GM10266 (cell line): ENCODE results near the gene CHFR.
"Not testable (repeated sequence)": the region's sequence is repeated elsewhere in the genome, so short reads cannot be mapped to it uniquely, and the experiment has no call there.

Experiments
- DNase-seq: peaks from one replicate; pipeline ENCODE4 v3.0.0; 2012; ENCODE audit errors: extremely low spot score
- CTCF ChIP-seq: IDR thresholded peaks from 2 replicates; pipeline ENCODE4 v1.5.1; 2012; ENCODE audit warnings: mild to moderate bottlenecking, low read depth; ENCODE audit not compliant: control insufficient read depth, insufficient read depth; ENCODE audit errors: missing control alignments

CHFR gene

GRCh38 chr12:132872975-132873421 lies 14.4 kb downstream of the CHFR start:
- TF ChIP-seq CTCF, result no peak
- DNase-seq, result no peak

DNA sequence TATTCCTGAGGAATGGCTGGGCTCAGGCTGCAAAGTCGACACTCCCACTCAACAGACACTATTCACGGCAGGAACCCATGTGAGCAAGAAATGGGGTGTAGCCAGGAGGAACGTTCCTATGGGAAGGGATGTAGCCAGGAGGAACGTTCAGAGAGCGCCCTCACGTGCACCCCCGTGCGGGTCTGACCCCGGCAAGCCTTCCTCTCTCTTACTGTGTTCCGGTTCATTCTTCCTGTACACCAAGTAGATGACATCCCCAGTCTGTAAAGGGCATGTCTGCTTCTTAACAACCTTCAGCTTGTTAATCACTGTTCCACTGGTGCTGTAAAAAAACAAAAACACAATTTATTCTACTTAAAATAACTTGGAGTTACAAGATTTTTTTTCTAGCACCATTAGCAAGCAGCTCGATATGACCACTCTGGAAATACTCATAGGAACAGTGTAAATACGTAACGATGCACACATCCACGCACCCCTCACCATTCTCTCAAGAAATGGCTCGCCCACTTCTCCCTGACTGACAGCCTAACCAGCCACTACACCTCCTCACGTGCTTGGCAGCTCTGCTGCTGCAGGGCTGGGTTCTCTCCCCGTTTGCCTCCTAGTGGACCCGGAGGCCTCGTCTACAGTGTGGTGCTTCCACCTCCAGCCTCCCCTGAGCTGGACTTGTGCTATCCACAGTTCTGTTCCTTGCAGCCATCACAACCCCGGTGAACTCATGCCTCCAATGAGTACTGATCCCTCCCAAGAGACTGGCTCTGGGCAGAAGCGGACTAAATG lies 15.1 kb downstream of the CHFR start:
- no peak for DNase-seq
- TF ChIP-seq CTCF, result no peak

DNA sequence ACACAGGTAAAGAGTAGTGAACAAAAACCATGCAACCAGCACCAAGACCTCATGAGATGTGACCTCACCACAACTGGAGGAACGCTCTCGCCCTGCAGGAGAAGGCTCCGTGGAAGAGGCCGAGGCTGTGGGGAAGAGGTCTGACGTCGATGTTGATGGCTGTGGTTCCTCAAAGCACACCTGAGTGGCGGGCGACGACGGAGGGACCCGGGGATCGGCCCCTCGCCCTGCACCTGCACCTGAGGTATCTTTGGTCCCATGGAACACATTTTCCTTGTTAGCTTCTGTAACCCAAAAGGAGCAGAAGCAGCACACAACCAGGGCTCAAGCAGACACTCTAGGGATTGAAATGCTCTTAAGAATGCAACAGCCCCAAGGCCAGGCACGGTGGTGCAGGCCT lies 17.9 kb downstream of the CHFR start:
- TF ChIP-seq CTCF, result no peak
- DNase-seq, result no peak

DNA sequence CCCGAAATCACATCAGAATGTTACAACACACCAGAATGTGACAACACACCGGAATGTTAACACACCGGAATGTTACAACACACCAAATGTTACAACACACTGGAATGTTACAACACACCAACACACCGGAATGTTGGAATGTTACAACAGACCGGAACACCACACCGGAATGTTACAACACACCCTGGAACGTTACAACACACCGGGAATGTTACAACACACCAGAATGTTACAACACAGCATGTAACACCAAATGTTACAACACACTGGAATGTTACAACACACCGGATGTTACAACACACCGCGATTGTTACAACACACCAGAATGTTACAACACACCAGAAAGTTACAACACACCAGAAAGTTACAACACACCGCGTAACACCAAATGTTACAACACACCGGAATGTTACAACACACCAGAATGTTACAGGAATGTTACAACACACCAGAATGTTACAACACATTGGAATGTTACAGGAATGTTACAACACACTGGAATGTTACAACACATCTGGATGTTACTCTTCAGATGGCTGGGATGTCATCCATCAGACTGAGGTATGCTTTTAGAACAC lies 21.1 kb downstream of the CHFR start:
- no peak for DNase-seq
- TF ChIP-seq CTCF, result no peak

DNA sequence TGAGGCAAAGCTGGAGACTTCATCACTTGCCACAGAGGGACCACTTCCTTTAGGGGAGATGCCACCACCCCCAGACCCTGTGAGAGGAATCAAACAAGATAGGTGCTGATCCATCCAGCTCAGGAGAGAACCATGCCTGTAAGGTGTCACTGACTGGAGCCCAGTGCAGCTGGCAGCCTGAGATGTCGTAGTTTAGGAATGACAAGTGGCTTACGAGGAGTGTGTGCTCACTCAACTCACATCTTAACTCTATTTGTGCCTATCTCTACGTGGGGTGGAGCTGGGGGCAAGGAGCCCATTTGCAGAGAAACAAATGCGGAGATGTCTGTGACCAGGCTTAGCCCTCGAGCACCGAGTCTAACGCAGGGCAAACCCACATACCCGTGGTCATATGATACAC lies 25.8 kb downstream of the CHFR start:
- no peak for DNase-seq
- TF ChIP-seq CTCF, result no peak

- no peak for TF ChIP-seq CTCF
- no peak for DNase-seq
Observed at GRCh38 chr12:132858718-132859266, 28.6 kb downstream of the CHFR start.

DNA sequence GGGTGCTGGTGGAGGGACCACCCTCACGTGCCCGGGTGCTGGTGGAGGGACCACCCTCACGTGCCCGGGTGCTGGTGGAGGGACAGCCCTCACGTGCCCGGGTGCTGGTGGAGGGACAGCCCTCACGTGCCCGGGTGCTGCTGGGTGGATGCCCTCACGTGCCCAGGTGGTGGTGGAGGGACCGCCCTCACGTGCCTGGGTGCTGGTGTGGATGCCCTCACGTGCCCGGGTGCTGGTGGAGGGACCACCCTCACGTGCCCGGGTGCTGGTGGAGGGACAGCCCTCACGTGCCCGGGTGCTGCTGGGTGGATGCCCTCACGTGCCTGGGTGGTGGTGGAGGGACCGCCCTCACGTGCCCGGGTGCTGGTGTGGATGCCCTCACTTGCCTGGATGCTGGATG lies 30.4 kb downstream of the CHFR start:
- not testable (repeated sequence) for DNase-seq
